ENCODE data around the gene S100A1. TPM values are rescaled to one million over a fixed set of nuclear protein-coding genes. Genes with fewer than 3 reads are reported as not detected.

The S100A1 gene
- total and polyA plus RNA-seq, 10 of the 15 experiments (the other 5 are each of a cell fraction or from before 2014, with no cell fraction given): 0.13 to 0.29 TPM; not detected in 8

DNA sequence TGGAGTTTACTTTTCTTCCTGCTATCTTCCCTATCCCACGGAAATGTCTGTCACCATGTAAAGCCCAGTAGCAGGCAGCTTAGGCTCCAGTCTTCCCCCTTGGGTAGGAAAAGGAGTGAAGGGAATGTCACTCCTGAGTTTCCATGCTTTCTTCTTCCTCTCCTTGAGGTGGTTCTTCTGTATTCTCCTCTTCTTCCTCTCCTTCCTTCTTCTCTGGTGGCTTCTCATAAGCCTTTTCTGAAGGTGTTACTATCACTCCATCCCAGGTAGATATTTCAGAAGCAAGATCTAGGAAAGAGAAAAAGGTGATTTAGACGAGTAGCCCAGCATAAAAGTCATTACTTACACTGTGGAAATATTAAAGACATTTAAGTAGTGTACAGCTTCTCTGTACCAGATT, 34.0 kb downstream of the S100A1 start:
- H3K36me3 ChIP-seq (ENCODE audit: control insufficient read depth in 2 of 2, insufficient read depth in 2 of 2, low read length in 1 of 2): peaks cover 19 to 52% of the 10 kb centered on the region in 2 experiments
- FAIRE-seq: no peak
- ATAC-seq: no peak

More for the DNA sequence above, 34.0 kb downstream of the S100A1 start:
- TSS peak; percentile 58 for BruUV-seq (replicated peaks)
- Histone ChIP-seq H3K9me3 (replicated peaks; ENCODE audit: control insufficient read depth, insufficient read depth, low read length) (no peaks in the 10 kb centered on the region), H3K27ac (ENCODE audit: control insufficient read depth, insufficient read depth) (no peak overlapping the region), H3K4me2 (ENCODE audit: control insufficient read depth, insufficient read depth) (no peak overlapping the region), H2AFZ (ENCODE audit: control insufficient read depth, low read depth, low read length) (no peak overlapping the region), H4K20me1 (ENCODE audit: control insufficient read depth, insufficient read depth) (no peaks in the 10 kb centered on the region), H3K79me2 (ENCODE audit: control insufficient read depth, insufficient read depth, low read length) (peaks cover 13% of the 10 kb centered on the region), H3K4me1 (ENCODE audit: control insufficient read depth, insufficient read depth, low read length) (peaks cover 6% of the 10 kb centered on the region; the same call in 1 of the 2 replicates), H3K27me3 (replicated peaks in 1 of 2; ENCODE audit: control insufficient read depth in 2 of 2, insufficient read depth in 2 of 2, low read length in 1 of 2) (no peaks in the 10 kb centered on the region), H3K9ac (ENCODE audit: control insufficient read depth, insufficient read depth, low read length) (no peak overlapping the region), H3K4me3 (no peak overlapping the region)
- WGBS (ENCODE audit: insufficient coverage, insufficient replicate concordance, low lambda C conversion rate, missing lambda C conversion rate): 79% methylated on average over 2 of the region's 2 CpGs
- DNase-seq (ENCODE audit: low read depth, low spot score): no peak
- ChIA-PET POLR2A (no interaction called here), CTCF (no interaction called here), SMC1A (ENCODE audit: uncharacterized antibody, unreplicated experiment) (interaction anchor here (1.2 to 4.5 kb wide), 3 partner anchors 90 to 315 kb away, joined by 3 to 24 read pairs (median 4); partner anchors contain the start of gene JTB), RAD21 (ENCODE audit: unreplicated experiment) (no interaction called here)
- TF ChIP-seq RFX5 (IDR thresholded peaks at IDR 0.05; ENCODE audit: low read depth, low read length) (no peak), RELB (IDR thresholded peaks at IDR 0.05; ENCODE audit: low read depth) (no peak), NKRF (conservative IDR thresholded peaks at IDR 0.05) (no peak), SMARCA5 (IDR thresholded peaks at IDR 0.05) (no peak), NFYA (IDR thresholded peaks at IDR 0.05; ENCODE audit: borderline replicate concordance, low read depth, low read length) (no peak), IRF4 (IDR thresholded peaks at IDR 0.05; ENCODE audit: low read depth, low read length) (no peak), CHD2 (IDR thresholded peaks at IDR 0.05; ENCODE audit: borderline replicate concordance, low read depth, low read length) (no peak), TBL1XR1 (IDR thresholded peaks at IDR 0.05; ENCODE audit: low read depth, low read length) (no peak), MLLT1 (IDR thresholded peaks at IDR 0.05) (no peak), ZSCAN29 (IDR thresholded peaks at IDR 0.05) (no peak), MEF2B (IDR thresholded peaks at IDR 0.05; ENCODE audit: partially characterized antibody, poor library complexity, severe bottlenecking) (no peak), CBX5 (IDR thresholded peaks at IDR 0.05; ENCODE audit: low read depth) (no peak), MTA3 (IDR thresholded peaks at IDR 0.05; ENCODE audit: borderline replicate concordance, low read length) (no peak), FOS (IDR thresholded peaks at IDR 0.05; ENCODE audit: borderline replicate concordance, extremely low read depth, insufficient read length) (no peak), SMAD1 (IDR thresholded peaks at IDR 0.05; ENCODE audit: low read depth, partially characterized antibody) (no peak), WRNIP1 (IDR thresholded peaks at IDR 0.05; ENCODE audit: borderline replicate concordance, low read depth, low read length) (no peak), CHD1 (IDR thresholded peaks at IDR 0.05; ENCODE audit: low read depth, low read length) (no peak)
- TF ChIP-seq, protein P1, sequence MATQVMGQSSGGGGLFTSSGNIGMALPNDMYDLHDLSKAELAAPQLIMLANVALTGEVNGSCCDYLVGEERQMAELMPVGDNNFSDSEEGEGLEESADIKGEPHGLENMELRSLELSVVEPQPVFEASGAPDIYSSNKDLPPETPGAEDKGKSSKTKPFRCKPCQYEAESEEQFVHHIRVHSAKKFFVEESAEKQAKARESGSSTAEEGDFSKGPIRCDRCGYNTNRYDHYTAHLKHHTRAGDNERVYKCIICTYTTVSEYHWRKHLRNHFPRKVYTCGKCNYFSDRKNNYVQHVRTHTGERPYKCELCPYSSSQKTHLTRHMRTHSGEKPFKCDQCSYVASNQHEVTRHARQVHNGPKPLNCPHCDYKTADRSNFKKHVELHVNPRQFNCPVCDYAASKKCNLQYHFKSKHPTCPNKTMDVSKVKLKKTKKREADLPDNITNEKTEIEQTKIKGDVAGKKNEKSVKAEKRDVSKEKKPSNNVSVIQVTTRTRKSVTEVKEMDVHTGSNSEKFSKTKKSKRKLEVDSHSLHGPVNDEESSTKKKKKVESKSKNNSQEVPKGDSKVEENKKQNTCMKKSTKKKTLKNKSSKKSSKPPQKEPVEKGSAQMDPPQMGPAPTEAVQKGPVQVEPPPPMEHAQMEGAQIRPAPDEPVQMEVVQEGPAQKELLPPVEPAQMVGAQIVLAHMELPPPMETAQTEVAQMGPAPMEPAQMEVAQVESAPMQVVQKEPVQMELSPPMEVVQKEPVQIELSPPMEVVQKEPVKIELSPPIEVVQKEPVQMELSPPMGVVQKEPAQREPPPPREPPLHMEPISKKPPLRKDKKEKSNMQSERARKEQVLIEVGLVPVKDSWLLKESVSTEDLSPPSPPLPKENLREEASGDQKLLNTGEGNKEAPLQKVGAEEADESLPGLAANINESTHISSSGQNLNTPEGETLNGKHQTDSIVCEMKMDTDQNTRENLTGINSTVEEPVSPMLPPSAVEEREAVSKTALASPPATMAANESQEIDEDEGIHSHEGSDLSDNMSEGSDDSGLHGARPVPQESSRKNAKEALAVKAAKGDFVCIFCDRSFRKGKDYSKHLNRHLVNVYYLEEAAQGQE (IDR thresholded peaks at IDR 0.05; ENCODE audit: low read depth, low read length): no peak
- intact Hi-C loops (cut with micrococcal nuclease; ENCODE audit: unreplicated experiment): no loop called here
- in situ Hi-C loops (cut with MboI): no loop called here
